CD14-positive monocyte (primary cell): ENCODE results near the gene MAFG. TPM values are rescaled to one million over a fixed set of nuclear protein-coding genes. Genes with fewer than 3 reads are reported as not detected.

Source experiments
- DNase-seq, 3 donors: peaks; one replicate each; pipeline ENCODE4 v3.0.0-alpha.2; 2011 to 2022
- H2AFZ ChIP-seq: 2 replicates; pipeline ENCODE4 v1.6.0; 2012; ENCODE audit warnings: mild to moderate bottlenecking, low read depth, low read length, inconsistent platforms; ENCODE audit not compliant: insufficient read depth, poor library complexity, severe bottlenecking
- H3K27ac ChIP-seq, 2 donors: 1 replicate in 1 of 2; 2 replicates in 1 of 2; pipeline ENCODE4 v1.5.1; 2012 to 2013; ENCODE audit warnings: low read length in 2 of 2, control low read depth in 1 of 2, inconsistent platforms in 1 of 2, low read depth in 1 of 2, mild to moderate bottlenecking in 1 of 2
- H3K27me3 ChIP-seq, 2 donors: one replicate each; pipeline versions ENCODE4 v1.6.0 to v1.6.1; 2011 to 2013; ENCODE audit warnings: low read length in 2 of 2; ENCODE audit not compliant: control insufficient read depth in 2 of 2, insufficient read depth in 2 of 2
- H3K36me3 ChIP-seq, 2 donors: replicated peaks in 1 of 2; 1 replicate in 1 of 2; 2 replicates in 1 of 2; pipeline versions ENCODE4 v1.5.1 to v1.6.1; 2012 to 2013; ENCODE audit warnings: low read length in 2 of 2, control low read depth in 1 of 2, inconsistent platforms in 1 of 2, mild to moderate bottlenecking in 1 of 2; ENCODE audit not compliant: insufficient read depth in 2 of 2, control insufficient read depth in 1 of 2
- H3K4me1 ChIP-seq, 2 donors: 1 replicate in 1 of 2; 2 replicates in 1 of 2; pipeline versions ENCODE4 v1.5.1 to v1.6.1; 2012 to 2013; ENCODE audit warnings: low read length in 2 of 2, control low read depth in 1 of 2, inconsistent platforms in 1 of 2, mild to moderate bottlenecking in 1 of 2, moderate library complexity in 1 of 2; ENCODE audit not compliant: insufficient read depth in 2 of 2, control insufficient read depth in 1 of 2
- H3K4me2 ChIP-seq: replicated peaks from 2 replicates; pipeline ENCODE3; 2012; ENCODE audit warnings: low read length, moderate library complexity, mild to moderate bottlenecking; ENCODE audit not compliant: poor library complexity, severe bottlenecking; ENCODE audit errors: extremely low read depth
- H3K4me3 ChIP-seq, 3 experiments: fragments of 200-600 bp in 1 of 3; sonication (generic) in 1 of 3; replicated peaks in 1 of 3; 1 replicate in 2 of 3; 2 replicates in 1 of 3; pipeline ENCODE4 v1.5.1; 2011 to 2013; ENCODE audit warnings: low read length in 3 of 3, mild to moderate bottlenecking in 3 of 3, control low read depth in 2 of 3, low read depth in 2 of 3, inconsistent platforms in 1 of 3, moderate library complexity in 1 of 3
- H3K79me2 ChIP-seq: 2 replicates; pipeline ENCODE4 v1.6.0; 2012; ENCODE audit warnings: mild to moderate bottlenecking, control low read depth, inconsistent platforms, low read length, moderate library complexity; ENCODE audit not compliant: insufficient read depth
- H3K9ac ChIP-seq: 2 replicates; pipeline ENCODE4 v1.6.0; 2017; ENCODE audit warnings: low read length, mild to moderate bottlenecking; ENCODE audit not compliant: insufficient read depth, poor library complexity, severe bottlenecking
- H3K9me3 ChIP-seq, 2 donors: replicated peaks in 1 of 2; 1 replicate in 1 of 2; 2 replicates in 1 of 2; pipeline versions ENCODE4 v1.5.1 to v1.6.1; 2012 to 2013; ENCODE audit warnings: low read length in 2 of 2, control low read depth in 1 of 2; ENCODE audit not compliant: control insufficient read depth in 1 of 2, insufficient read depth in 1 of 2
- H4K20me1 ChIP-seq: 2 replicates; pipeline ENCODE4 v1.6.0; 2012; ENCODE audit warnings: mild to moderate bottlenecking, low read length, control low read depth, moderate library complexity; ENCODE audit not compliant: insufficient read depth
- H3K27ac Mint-ChIP-seq, 7 donors: one replicate each; pipeline ENCODE4 v1.8.0; 2020; ENCODE audit warnings: mild to moderate bottlenecking in 7 of 7, mixed read lengths in 7 of 7, moderate library complexity in 6 of 7, inconsistent platforms in 2 of 7
- H3K27me3 Mint-ChIP-seq, 3 donors: one replicate each; pipeline ENCODE4 v1.8.0; 2021 to 2022; ENCODE audit warnings: low read depth in 3 of 3, mild to moderate bottlenecking in 3 of 3, mixed read lengths in 3 of 3, moderate library complexity in 3 of 3, inconsistent platforms in 1 of 3
- H3K36me3 Mint-ChIP-seq, 2 donors: one replicate each; pipeline ENCODE4 v1.8.0; 2020; ENCODE audit warnings: mixed read lengths in 2 of 2, inconsistent platforms in 1 of 2, mild to moderate bottlenecking in 1 of 2
- H3K4me1 Mint-ChIP-seq: one replicate; pipeline ENCODE4 v1.8.0; 2020; ENCODE audit warnings: mild to moderate bottlenecking, mixed read lengths
- H3K4me3 Mint-ChIP-seq, 2 donors: one replicate each; pipeline ENCODE4 v1.8.0; 2020; ENCODE audit warnings: mild to moderate bottlenecking in 2 of 2, mixed read lengths in 2 of 2, moderate library complexity in 1 of 2
- H3K9me3 Mint-ChIP-seq, 7 donors: one replicate each; pipeline ENCODE4 v1.8.0; 2020 to 2022; ENCODE audit warnings: mixed read lengths in 7 of 7, mild to moderate bottlenecking in 6 of 7, moderate library complexity in 6 of 7, inconsistent platforms in 2 of 7
- CTCF ChIP-seq: fragments of 200-600 bp; IDR thresholded peaks from one replicate; pipeline ENCODE4 v1.8.0; 2022; ENCODE audit warnings: antibody characterized with exemption, mild to moderate bottlenecking
- WGBS: methylation state at CpG from one replicate; pipeline ENCODE4 v1.1.5; 2013; ENCODE audit warnings: missing lambda C conversion rate; ENCODE audit not compliant: insufficient coverage; 5-methylcytosine and 5-hydroxymethylcytosine counted together
- intact Hi-C, 2 donors: fragments of 100-400 bp; cut with micrococcal nuclease; formaldehyde crosslinking; loops; one replicate each; pipeline versions ENCODE4 v1.15.0 to v1.15.1; 2023
- polyA plus RNA-seq, 3 donors: library from polyadenylated mRNA; depleted of rRNA in 1 of 3; unstranded in 2 of 3; stranded (reverse) in 1 of 3; fragments of 300-500 nt in 2 of 3; fragments of >200 nt in 1 of 3; fragmentation: Illumina TruSeq in 2 of 3; gene quantifications; 1 replicate in 2 of 3; 2 replicates in 1 of 3; pipeline ENCODE4 v1.2.3, GENCODE V29; 2012 to 2021

The MAFG gene
- polyA plus RNA-seq, 3 donors = 7.4 to 66.0 (median 7.6) TPM

- Histone ChIP-seq H2AFZ (no peak overlapping the region), H3K4me1 (peaks cover 0 to 12% of the 10 kb centered on the region in 2 donors), H3K9ac (no peak overlapping the region), H3K9me3 (no peaks in the 10 kb centered on the region), H4K20me1 (peaks cover 27% of the 10 kb centered on the region), H3K4me2 (peak overlapping the region; percentile 31), H3K36me3 (peaks cover 36 to 56% of the 10 kb centered on the region in 2 donors), H3K27ac (no peak overlapping the region), H3K79me2 (peaks cover 4% of the 10 kb centered on the region), H3K27me3 (peaks cover 3 to 20% of the 10 kb centered on the region in 2 donors), H3K4me3 (no peak overlapping the region)
- WGBS = 32% methylated on average over 37 of the region's 47 CpGs
- H3K9me3 Mint-ChIP-seq = peaks cover 0 to 12% (median 0%) of the 10 kb centered on the region in 7 donors
- H3K4me1 Mint-ChIP-seq = peaks cover 2% of the 10 kb centered on the region
- H3K27ac Mint-ChIP-seq = no peak overlapping the region
- DNase-seq = no peak
- TF ChIP-seq CTCF = no peak
- peaks cover 53 to 62% of the 10 kb centered on the region in 2 donors for H3K36me3 Mint-ChIP-seq
- peaks cover 19 to 33% (median 21%) of the 10 kb centered on the region in 3 donors for H3K27me3 Mint-ChIP-seq
- peak overlapping the region in 1 of 2 donors; percentile 51 for H3K4me3 Mint-ChIP-seq
- intact Hi-C loops = no loop called here
Observed at GRCh38 chr17:81902653-81903414, 24.7 kb downstream of the MAFG start.

- no peak for TF ChIP-seq CTCF
- H3K27ac Mint-ChIP-seq = peak within 1 kb of the TSS in 1 of 7 donors; percentile 4
- Histone ChIP-seq H3K79me2 (peaks cover 5% of the 10 kb centered on the region), H3K4me3 (no peak within 1 kb of the TSS), H3K27me3 (peaks cover 3 to 20% of the 10 kb centered on the region in 2 donors), H3K27ac (no peak within 1 kb of the TSS), H3K9ac (no peak within 1 kb of the TSS), H3K4me2 (peak within 1 kb of the TSS; percentile 31), H3K36me3 (peaks cover 41 to 56% of the 10 kb centered on the region in 2 donors), H2AFZ (no peak within 1 kb of the TSS), H3K4me1 (peaks cover 0 to 12% of the 10 kb centered on the region in 2 donors), H3K9me3 (no peaks in the 10 kb centered on the region), H4K20me1 (peaks cover 27% of the 10 kb centered on the region)
- peaks cover 19 to 33% (median 21%) of the 10 kb centered on the region in 3 donors for H3K27me3 Mint-ChIP-seq
- peak within 1 kb of the TSS in 1 of 2 donors; percentile 77 for H3K4me3 Mint-ChIP-seq
- intact Hi-C loops = no loop called here
- 2% methylated on average over 74 of the region's 79 CpGs for WGBS
- H3K4me1 Mint-ChIP-seq = peaks cover 2% of the 10 kb centered on the region
- peaks cover 59 to 67% of the 10 kb centered on the region in 2 donors for H3K36me3 Mint-ChIP-seq
- peaks cover 0 to 12% (median 0%) of the 10 kb centered on the region in 7 donors for H3K9me3 Mint-ChIP-seq
- DNase-seq = no peak
Observed at GRCh38 chr17:81902023-81902652, 25.4 kb downstream of the MAFG start, which contains the start of gene NPB. Gene NPB (plus strand): TSS chr17:81902238. CDS start chr17:81902278, 40 bp downstream.
